ENCODE results near the gene TRIM3. TPM values are rescaled to one million over a fixed set of nuclear protein-coding genes. Genes with fewer than 3 reads are reported as not detected.

The TRIM3 gene
- total and polyA plus RNA-seq, 2 of the 4 experiments (the other 2 are of a cell fraction) = 13.8 to 22.3 TPM

DNA sequence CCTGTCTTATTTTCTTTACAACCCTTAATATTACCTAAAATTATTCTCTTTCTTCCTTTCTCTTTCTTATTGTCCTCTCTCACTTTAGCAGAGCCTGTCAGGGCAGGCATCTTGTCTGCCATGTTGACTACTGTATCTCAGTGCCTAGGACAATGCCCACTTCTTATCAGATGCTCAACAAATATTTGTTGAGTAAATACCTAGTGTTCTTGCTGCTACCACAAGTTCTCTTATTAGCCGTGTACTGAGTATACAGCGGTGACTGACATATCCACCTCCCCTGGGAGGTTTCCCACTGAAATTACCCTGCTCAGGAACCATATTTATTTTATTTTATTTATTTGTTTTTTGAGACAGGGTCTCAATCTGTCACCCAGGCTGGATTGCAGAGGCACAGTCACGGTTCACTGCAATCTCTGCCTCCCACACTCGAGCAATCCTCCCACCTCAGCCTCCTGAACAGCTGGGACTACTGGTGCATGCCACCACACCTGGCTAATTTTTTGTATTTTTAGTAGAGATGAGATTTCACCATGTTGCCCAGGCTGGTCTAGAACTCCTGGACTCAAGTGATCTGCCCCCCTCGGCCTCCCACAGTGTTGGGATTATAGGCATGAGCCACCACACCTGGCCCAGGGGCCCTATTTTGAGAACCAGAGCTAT, 39.6 kb downstream of the TRIM3 start:
- Histone ChIP-seq H2AK5ac (ENCODE audit: low read depth, low read length) (no peak overlapping the region), H2AFZ (replicated peaks; ENCODE audit: low read length, poor library complexity) (no peak overlapping the region), H3K9ac (ENCODE audit: low read depth, low read length) (no peak overlapping the region), H3K36me3 (ENCODE audit: control insufficient read depth, insufficient read depth, low read length) (no peaks in the 10 kb centered on the region), H3K14ac (replicated peaks; ENCODE audit: low read depth, low read length) (no peak overlapping the region), H3K4me3 (ENCODE audit: insufficient read depth, low read depth, low read length) (no peak overlapping the region), H3K27ac (ENCODE audit: insufficient read depth, low read length) (no peak overlapping the region), H3K79me1 (ENCODE audit: low read depth in 1 of 2, low read length in 2 of 2) (no peaks in the 10 kb centered on the region), H3K56ac (ENCODE audit: extremely low read depth, insufficient read depth, low read length) (no peak overlapping the region), H4K20me1 (ENCODE audit: insufficient read depth, low read length) (no peaks in the 10 kb centered on the region), H4K91ac (ENCODE audit: insufficient read depth, low read depth, low read length) (no peak overlapping the region), H3K4me2 (ENCODE audit: low read depth, low read length) (no peak overlapping the region), H2AK9ac (replicated peaks; ENCODE audit: low read depth, low read length, poor library complexity) (no peak overlapping the region), H2BK5ac (ENCODE audit: low read depth, low read length, poor library complexity, severe bottlenecking) (no peak overlapping the region), H3K4me1 (ENCODE audit: control insufficient read depth, insufficient read depth, low read length) (no peaks in the 10 kb centered on the region), H3K4ac (ENCODE audit: low read depth, low read length) (no peak overlapping the region), H3K18ac (ENCODE audit: low read depth, low read length) (no peak overlapping the region), H2BK120ac (ENCODE audit: low read depth, low read length) (no peak overlapping the region), H2BK15ac (ENCODE audit: low read depth, low read length) (no peak overlapping the region), H3K23ac (ENCODE audit: low read depth, low read length) (no peak overlapping the region), H2BK20ac (ENCODE audit: low read depth, low read length) (no peak overlapping the region), H4K5ac (ENCODE audit: low read depth, low read length) (no peak overlapping the region), H3K9me1 (ENCODE audit: insufficient read depth, low read length) (no peaks in the 10 kb centered on the region), H3K9me3 (ENCODE audit: control insufficient read depth, insufficient read depth, low read length) (no peaks in the 10 kb centered on the region), H3K27me3 (ENCODE audit: control insufficient read depth, insufficient read depth, low read length) (no peaks in the 10 kb centered on the region), H4K8ac (ENCODE audit: low read depth in 2 of 2, low read length in 2 of 2) (no peak overlapping the region)
- CTCF ChIA-PET = no interaction called here
- in situ Hi-C loops (cut with MboI; ENCODE audit: low sequenced_read_pairs) (no loop called here), dilution Hi-C loops (cut with HindIII; ENCODE audit: low sequenced_read_pairs, unreplicated experiment) (no loop called here), intact Hi-C loops (cut with micrococcal nuclease) (no loop called here)
- TF ChIP-seq, protein P1, sequence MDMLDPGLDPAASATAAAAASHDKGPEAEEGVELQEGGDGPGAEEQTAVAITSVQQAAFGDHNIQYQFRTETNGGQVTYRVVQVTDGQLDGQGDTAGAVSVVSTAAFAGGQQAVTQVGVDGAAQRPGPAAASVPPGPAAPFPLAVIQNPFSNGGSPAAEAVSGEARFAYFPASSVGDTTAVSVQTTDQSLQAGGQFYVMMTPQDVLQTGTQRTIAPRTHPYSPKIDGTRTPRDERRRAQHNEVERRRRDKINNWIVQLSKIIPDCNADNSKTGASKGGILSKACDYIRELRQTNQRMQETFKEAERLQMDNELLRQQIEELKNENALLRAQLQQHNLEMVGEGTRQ (IDR thresholded peaks at IDR 0.05; ENCODE audit: low read depth, low read length) = no peak
- TF ChIP-seq RCOR1 (IDR thresholded peaks at IDR 0.05; ENCODE audit: insufficient replicate concordance, low read length) (no peak), BHLHE40 (IDR thresholded peaks at IDR 0.05; ENCODE audit: low read depth, low read length) (no peak), POLR2A (IDR thresholded peaks at IDR 0.05; ENCODE audit: low read depth, low read length) (no peak), CHD1 (IDR thresholded peaks at IDR 0.05; ENCODE audit: low read depth, low read length) (no peak), MXI1 (IDR thresholded peaks at IDR 0.05; ENCODE audit: borderline replicate concordance, low read depth, low read length) (no peak), NFE2L2 (IDR thresholded peaks at IDR 0.05; ENCODE audit: low read depth, low read length) (no peak)
- TF ChIP-seq, protein P2, sequence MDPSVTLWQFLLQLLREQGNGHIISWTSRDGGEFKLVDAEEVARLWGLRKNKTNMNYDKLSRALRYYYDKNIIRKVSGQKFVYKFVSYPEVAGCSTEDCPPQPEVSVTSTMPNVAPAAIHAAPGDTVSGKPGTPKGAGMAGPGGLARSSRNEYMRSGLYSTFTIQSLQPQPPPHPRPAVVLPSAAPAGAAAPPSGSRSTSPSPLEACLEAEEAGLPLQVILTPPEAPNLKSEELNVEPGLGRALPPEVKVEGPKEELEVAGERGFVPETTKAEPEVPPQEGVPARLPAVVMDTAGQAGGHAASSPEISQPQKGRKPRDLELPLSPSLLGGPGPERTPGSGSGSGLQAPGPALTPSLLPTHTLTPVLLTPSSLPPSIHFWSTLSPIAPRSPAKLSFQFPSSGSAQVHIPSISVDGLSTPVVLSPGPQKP (IDR thresholded peaks at IDR 0.05; ENCODE audit: borderline replicate concordance, low read depth, low read length) = no peak
- no peak for ATAC-seq (ENCODE audit: low read depth)
- BruUV-seq (replicated peaks) = no TSS peak
- POLR2A ChIA-PET (ENCODE audit: unreplicated experiment) = no interaction called here
- no peak for DNase-seq
- WGBS, 2 experiments (ENCODE audit: extremely low coverage in 2 of 2, insufficient read length in 1 of 2) = no CpG with 5 or more reads among the region's 5 CpGs
